Fibroblast of lung (primary cell): ENCODE measurements around the gene HMCN2.

Experiments
- CTCF ChIP-seq, 2 donors: IDR thresholded peaks in 1 of 2; conservative IDR thresholded peaks in 1 of 2; 1 replicate in 1 of 2; 2 replicates in 1 of 2; pipeline ENCODE4 v1.5.1; 2011 to 2012; ENCODE audit warnings: low read length in 2 of 2, control low read depth in 1 of 2, inconsistent platforms in 1 of 2, low read depth in 1 of 2, mild to moderate bottlenecking in 1 of 2
- EZH2 ChIP-seq: IDR thresholded peaks from 2 replicates; pipeline ENCODE4 v1.5.1; 2012; ENCODE audit warnings: low read length, control low read depth, mild to moderate bottlenecking; ENCODE audit errors: missing control alignments

- TF ChIP-seq CTCF (conservative IDR thresholded peaks at IDR 0.05 in 1 of 2, IDR thresholded peaks at IDR 0.05 in 1 of 2; ENCODE audit: low read depth in 1 of 2, low read length in 2 of 2) (no peak), EZH2 (no peak)
Observed at GRCh38 chr9:130358928-130359327, 93.4 kb downstream of the HMCN2 start.
